Measurements from ENCODE around the gene SH2D6.

Gene SH2D6

GRCh38 chr2:85399183-85399455 lies 19.4 kb upstream of the SH2D6 start:
- no peak for TF ChIP-seq CTCF (IDR thresholded peaks at IDR 0.05; ENCODE audit: low read depth, low read length, missing control alignments)
- Histone ChIP-seq H3K4me3 (ENCODE audit: low read depth, low read length) (no peak overlapping the region), H3K36me3 (replicated peaks) (peaks cover 2% of the 10 kb centered on the region), H3K27me3 (replicated peaks) (no peaks in the 10 kb centered on the region), H3K27ac (no peak overlapping the region)
- in situ Hi-C loops (cut with HindIII; ENCODE audit: low pct_ligation_motif_present, low sequenced_read_pairs), result no loop called here
- DNase-seq, result no peak

- Histone ChIP-seq H3K36me3 (replicated peaks) (peaks cover 2% of the 10 kb centered on the region), H3K4me3 (ENCODE audit: low read depth, low read length) (no peak overlapping the region), H3K27me3 (replicated peaks) (no peaks in the 10 kb centered on the region), H3K27ac (no peak overlapping the region)
- no peak for DNase-seq
- in situ Hi-C loops (cut with HindIII; ENCODE audit: low pct_ligation_motif_present, low sequenced_read_pairs), result no loop called here
- no peak for TF ChIP-seq CTCF (IDR thresholded peaks at IDR 0.05; ENCODE audit: low read depth, low read length, missing control alignments)
These were observed 18.5 kb upstream of the SH2D6 start for GRCh38 chr2:85400023-85400422.

GRCh38 chr2:85400541-85401463 lies 17.7 kb upstream of the SH2D6 start:
- no peaks in the 10 kb centered on the region for H3K27me3 ChIP-seq (replicated peaks)
- no peak for TF ChIP-seq CTCF (IDR thresholded peaks at IDR 0.05; ENCODE audit: low read depth, low read length, missing control alignments)
- in situ Hi-C loops (cut with HindIII; ENCODE audit: low pct_ligation_motif_present, low sequenced_read_pairs), result no loop called here
- no peak overlapping the region for H3K4me3 ChIP-seq (ENCODE audit: low read depth, low read length)
- peaks cover 2% of the 10 kb centered on the region for H3K36me3 ChIP-seq (replicated peaks)
- DNase-seq, result no peak
- H3K27ac ChIP-seq, result no peak overlapping the region

- DNase-seq, result no peak
- H3K27me3 ChIP-seq (replicated peaks), result no peaks in the 10 kb centered on the region
- in situ Hi-C loops (cut with HindIII; ENCODE audit: low pct_ligation_motif_present, low sequenced_read_pairs), result no loop called here
- no peak for TF ChIP-seq CTCF (IDR thresholded peaks at IDR 0.05; ENCODE audit: low read depth, low read length, missing control alignments)
- H3K36me3 ChIP-seq (replicated peaks), result peaks cover 2% of the 10 kb centered on the region
- H3K4me3 ChIP-seq (ENCODE audit: low read depth, low read length), result no peak overlapping the region
- no peak overlapping the region for H3K27ac ChIP-seq
These were observed 17.1 kb upstream of the SH2D6 start for GRCh38 chr2:85401464-85401805.

GRCh38 chr2:85401844-85402243 lies 16.7 kb upstream of the SH2D6 start:
- peaks cover 2% of the 10 kb centered on the region for H3K36me3 ChIP-seq (replicated peaks)
- no peaks in the 10 kb centered on the region for H3K27me3 ChIP-seq (replicated peaks)
- H3K4me3 ChIP-seq (ENCODE audit: low read depth, low read length), result no peak overlapping the region
- H3K27ac ChIP-seq, result no peak overlapping the region
- no peak for DNase-seq
- TF ChIP-seq CTCF (IDR thresholded peaks at IDR 0.05; ENCODE audit: low read depth, low read length, missing control alignments), result no peak
- in situ Hi-C loops (cut with HindIII; ENCODE audit: low pct_ligation_motif_present, low sequenced_read_pairs), result no loop called here
